Neural cell (in vitro differentiated cells): ENCODE results near the gene GATB. TPM values are rescaled to one million over a fixed set of nuclear protein-coding genes. Genes with fewer than 3 reads are reported as not detected.

Source experiments
- H2AFZ ChIP-seq: fragments of 200-600, 300-800 bp; sonication (generic), shearing (Covaris generic); 2 replicates; pipeline ENCODE4 v1.6.0; 2014; ENCODE audit warnings: low read depth, mild to moderate bottlenecking, antibody characterized with exemption, low read length, moderate library complexity
- H3F3A ChIP-seq: fragments of 200-600 bp; shearing (Covaris generic); 2 replicates; pipeline ENCODE4 v1.6.1; 2016; ENCODE audit warnings: mild to moderate bottlenecking, moderate library complexity, mixed read lengths, antibody characterized with exemption, low read length; ENCODE audit not compliant: insufficient read depth, poor library complexity, severe bottlenecking
- H3K27ac ChIP-seq: fragments of 200-600, 300-800 bp; sonication (generic), shearing (Covaris generic); 2 replicates; pipeline ENCODE4 v1.5.1; 2014; ENCODE audit warnings: mild to moderate bottlenecking, low read length, moderate library complexity
- H3K27me3 ChIP-seq: fragments of 300-800, 200-600 bp; sonication (generic), shearing (Covaris generic); 2 replicates; pipeline ENCODE4 v1.6.0; 2014; ENCODE audit warnings: mild to moderate bottlenecking, low read depth, low read length, moderate library complexity; ENCODE audit not compliant: insufficient read depth
- H3K36me3 ChIP-seq: fragments of 300-800, 200-600 bp; sonication (generic), shearing (Covaris generic); 2 replicates; pipeline ENCODE4 v1.5.1; 2014; ENCODE audit warnings: mild to moderate bottlenecking, antibody characterized with exemption, low read length, moderate library complexity; ENCODE audit not compliant: insufficient read depth
- H3K4me2 ChIP-seq: fragments of 300-800, 200-600 bp; sonication (generic), shearing (Covaris generic); 2 replicates; pipeline ENCODE4 v1.6.0; 2014; ENCODE audit warnings: mild to moderate bottlenecking, low read length
- H3K4me3 ChIP-seq: fragments of 300-800, 200-600 bp; sonication (generic), shearing (Covaris generic); 2 replicates; pipeline ENCODE4 v1.5.1; 2014; ENCODE audit warnings: mild to moderate bottlenecking, low read length, moderate library complexity
- H3K79me2 ChIP-seq: fragments of 200-600 bp; shearing (Covaris generic); replicated peaks from 2 replicates; pipeline ENCODE4 v1.6.0; 2014; ENCODE audit warnings: mild to moderate bottlenecking, low read length, moderate library complexity; ENCODE audit not compliant: insufficient read depth
- H3K9ac ChIP-seq: fragments of 300-800, 200-600 bp; sonication (generic), shearing (Covaris generic); 2 replicates; pipeline ENCODE4 v1.6.1; 2016; ENCODE audit warnings: mild to moderate bottlenecking, low read length, mixed read lengths
- H3K9me2 ChIP-seq: fragments of 200-600 bp; shearing (Covaris generic); 2 replicates; pipeline ENCODE4 v1.6.1; 2016; ENCODE audit warnings: mild to moderate bottlenecking, low read length, mixed read lengths; ENCODE audit not compliant: insufficient read depth
- H3K9me3 ChIP-seq: fragments of 200-600, 300-800 bp; sonication (generic), shearing (Covaris generic); 2 replicates; pipeline ENCODE4 v1.6.1; 2016; ENCODE audit warnings: mild to moderate bottlenecking, mixed run types, low read length, moderate library complexity, mixed read lengths
- H4K20me1 ChIP-seq: fragments of 200-600 bp; shearing (Covaris generic); 2 replicates; pipeline ENCODE4 v1.6.1; 2016; ENCODE audit warnings: mild to moderate bottlenecking, mixed run types; ENCODE audit not compliant: insufficient read depth
- CTCF ChIP-seq: fragments of 450-650 bp; IDR thresholded peaks from 2 replicates; pipeline ENCODE4 v1.5.1; 2014; ENCODE audit warnings: antibody characterized with exemption, mild to moderate bottlenecking, moderate library complexity; ENCODE audit not compliant: poor library complexity, severe bottlenecking
- EP300 ChIP-seq: fragments of 450-650 bp; conservative IDR thresholded peaks from 2 replicates; pipeline ENCODE4 v1.6.1; 2014; ENCODE audit warnings: antibody characterized with exemption, mild to moderate bottlenecking, moderate library complexity; ENCODE audit not compliant: poor library complexity, severe bottlenecking
- EZH2 ChIP-seq: fragments of 200-600, 300-800 bp; shearing (Covaris generic), sonication (generic); IDR thresholded peaks from 2 replicates; pipeline ENCODE4 v1.6.1; 2014; ENCODE audit warnings: antibody characterized with exemption, low read length, borderline replicate concordance, mild to moderate bottlenecking; ENCODE audit not compliant: insufficient read depth, poor library complexity, severe bottlenecking
- MXI1 ChIP-seq: fragments of 450-650 bp; conservative IDR thresholded peaks from 2 replicates; pipeline ENCODE4 v1.6.1; 2014; ENCODE audit warnings: antibody characterized with exemption, mild to moderate bottlenecking; ENCODE audit not compliant: poor library complexity, severe bottlenecking
- POLR2AphosphoS5 ChIP-seq: IDR thresholded peaks from 2 replicates; pipeline ENCODE4 v1.6.1; 2012
- RAD21 ChIP-seq: fragments of 450-650 bp; conservative IDR thresholded peaks from 2 replicates; pipeline ENCODE4 v1.6.1; 2014; ENCODE audit warnings: antibody characterized with exemption, mild to moderate bottlenecking, moderate library complexity
- REST ChIP-seq: IDR thresholded peaks from 2 replicates; pipeline ENCODE4 v1.6.1; 2012; ENCODE audit warnings: borderline replicate concordance
- SMC3 ChIP-seq: fragments of 450-650 bp; conservative IDR thresholded peaks from 2 replicates; pipeline ENCODE4 v1.6.1; 2014; ENCODE audit warnings: antibody characterized with exemption, mild to moderate bottlenecking, moderate library complexity; ENCODE audit not compliant: poor library complexity
- TAF1 ChIP-seq: IDR thresholded peaks from 2 replicates; pipeline ENCODE4 v1.6.1; 2012; ENCODE audit warnings: low read depth
- polyA plus RNA-seq: library from polyadenylated mRNA; depleted of rRNA; stranded (reverse); fragments of >200 nt; gene quantifications from 2 replicates; pipeline ENCODE4 v1.2.3, GENCODE V29; 2014

The GATB gene
- polyA plus RNA-seq, 1 donor from 2014 or later: 15.3 TPM

- Histone ChIP-seq H3K9ac (no peak overlapping the region), H3K79me2 (no peaks in the 10 kb centered on the region), H3K4me3 (no peak overlapping the region), H3K27ac (no peak overlapping the region), H3K9me3 (no peaks in the 10 kb centered on the region), H3K27me3 (no peaks in the 10 kb centered on the region), H3F3A (no peaks in the 10 kb centered on the region), H4K20me1 (no peaks in the 10 kb centered on the region), H3K36me3 (no peaks in the 10 kb centered on the region), H3K4me2 (no peak overlapping the region), H2AFZ (no peak overlapping the region), H3K9me2 (no peaks in the 10 kb centered on the region)
- TF ChIP-seq REST: no peak
- no peak for TF ChIP-seq SMC3
- TF ChIP-seq CTCF: no peak
- TF ChIP-seq EP300: no peak
- TF ChIP-seq MXI1: no peak
- no peak for TF ChIP-seq EZH2
- no peak for TF ChIP-seq POLR2AphosphoS5
Measured at GRCh38 chr4:151668689-151669402, 92.0 kb downstream of the GATB start.

GRCh38 chr4:151667666-151668065, 93.1 kb downstream of the GATB start:
- H2AFZ ChIP-seq: no peak overlapping the region
- no peaks in the 10 kb centered on the region for H3K9me3 ChIP-seq
- no peak overlapping the region for H3K9ac ChIP-seq
- no peak overlapping the region for H3K27ac ChIP-seq
- no peaks in the 10 kb centered on the region for H3K27me3 ChIP-seq
- no peaks in the 10 kb centered on the region for H3K9me2 ChIP-seq
- TF ChIP-seq POLR2AphosphoS5 (no peak), TAF1 (no peak), EP300 (no peak), EZH2 (no peak), RAD21 (no peak), REST (no peak), CTCF (no peak)
- no peak overlapping the region for H3K4me3 ChIP-seq
- no peaks in the 10 kb centered on the region for H4K20me1 ChIP-seq
- H3K4me2 ChIP-seq: no peak overlapping the region
- H3K79me2 ChIP-seq: no peaks in the 10 kb centered on the region
- no peaks in the 10 kb centered on the region for H3F3A ChIP-seq
- no peaks in the 10 kb centered on the region for H3K36me3 ChIP-seq
